Measurements from ENCODE around the gene PRTN3. TPM values are rescaled to one million over a fixed set of nuclear protein-coding genes. Genes with fewer than 3 reads are reported as not detected.

Gene PRTN3
- total RNA-seq, 1 donor: not detected

DNA sequence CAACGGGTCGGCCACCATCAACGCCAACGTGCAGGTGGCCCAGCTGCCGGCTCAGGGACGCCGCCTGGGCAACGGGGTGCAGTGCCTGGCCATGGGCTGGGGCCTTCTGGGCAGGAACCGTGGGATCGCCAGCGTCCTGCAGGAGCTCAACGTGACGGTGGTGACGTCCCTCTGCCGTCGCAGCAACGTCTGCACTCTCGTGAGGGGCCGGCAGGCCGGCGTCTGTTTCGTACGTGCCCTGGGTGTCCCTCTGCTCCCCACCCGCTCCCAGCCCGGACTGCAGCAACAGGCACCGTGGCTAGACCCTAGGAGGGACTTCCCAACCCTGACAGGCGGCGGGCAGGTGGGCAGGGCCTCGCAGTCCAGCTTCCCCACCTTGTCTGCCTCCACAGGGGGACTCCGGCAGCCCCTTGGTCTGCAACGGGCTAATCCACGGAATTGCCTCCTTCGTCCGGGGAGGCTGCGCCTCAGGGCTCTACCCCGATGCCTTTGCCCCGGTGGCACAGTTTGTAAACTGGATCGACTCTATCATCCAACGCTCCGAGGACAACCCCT is 14.8 kb downstream of the PRTN3 start:
- Histone ChIP-seq H2AFZ (ENCODE audit: low read length) (no peak overlapping the region), H3K4me1 (ENCODE audit: insufficient read depth, low read length) (peaks cover 3% of the 10 kb centered on the region), H3K79me2 (ENCODE audit: insufficient read depth, low read length) (no peaks in the 10 kb centered on the region), H3K4me2 (ENCODE audit: insufficient read depth, low read length) (no peak overlapping the region), H3K27me3 (ENCODE audit: insufficient read depth, low read length) (peaks cover 10% of the 10 kb centered on the region), H3K36me3 (ENCODE audit: insufficient read depth, low read length) (no peaks in the 10 kb centered on the region), H3K27ac (ENCODE audit: low read depth, low read length) (no peak overlapping the region), H4K20me1 (ENCODE audit: insufficient read depth, low read length) (no peaks in the 10 kb centered on the region), H3K4me3 (ENCODE audit: insufficient read depth, low read length) (no peak overlapping the region), H3K9me3 (ENCODE audit: low read depth, low read length) (no peaks in the 10 kb centered on the region)
- DNase-seq (ENCODE audit: insufficient read length, low spot score, missing footprints): no peak
- TF ChIP-seq, protein P1, sequence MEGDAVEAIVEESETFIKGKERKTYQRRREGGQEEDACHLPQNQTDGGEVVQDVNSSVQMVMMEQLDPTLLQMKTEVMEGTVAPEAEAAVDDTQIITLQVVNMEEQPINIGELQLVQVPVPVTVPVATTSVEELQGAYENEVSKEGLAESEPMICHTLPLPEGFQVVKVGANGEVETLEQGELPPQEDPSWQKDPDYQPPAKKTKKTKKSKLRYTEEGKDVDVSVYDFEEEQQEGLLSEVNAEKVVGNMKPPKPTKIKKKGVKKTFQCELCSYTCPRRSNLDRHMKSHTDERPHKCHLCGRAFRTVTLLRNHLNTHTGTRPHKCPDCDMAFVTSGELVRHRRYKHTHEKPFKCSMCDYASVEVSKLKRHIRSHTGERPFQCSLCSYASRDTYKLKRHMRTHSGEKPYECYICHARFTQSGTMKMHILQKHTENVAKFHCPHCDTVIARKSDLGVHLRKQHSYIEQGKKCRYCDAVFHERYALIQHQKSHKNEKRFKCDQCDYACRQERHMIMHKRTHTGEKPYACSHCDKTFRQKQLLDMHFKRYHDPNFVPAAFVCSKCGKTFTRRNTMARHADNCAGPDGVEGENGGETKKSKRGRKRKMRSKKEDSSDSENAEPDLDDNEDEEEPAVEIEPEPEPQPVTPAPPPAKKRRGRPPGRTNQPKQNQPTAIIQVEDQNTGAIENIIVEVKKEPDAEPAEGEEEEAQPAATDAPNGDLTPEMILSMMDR (IDR thresholded peaks at IDR 0.05; ENCODE audit: extremely low read depth, low read depth, low read length): no peak

DNA sequence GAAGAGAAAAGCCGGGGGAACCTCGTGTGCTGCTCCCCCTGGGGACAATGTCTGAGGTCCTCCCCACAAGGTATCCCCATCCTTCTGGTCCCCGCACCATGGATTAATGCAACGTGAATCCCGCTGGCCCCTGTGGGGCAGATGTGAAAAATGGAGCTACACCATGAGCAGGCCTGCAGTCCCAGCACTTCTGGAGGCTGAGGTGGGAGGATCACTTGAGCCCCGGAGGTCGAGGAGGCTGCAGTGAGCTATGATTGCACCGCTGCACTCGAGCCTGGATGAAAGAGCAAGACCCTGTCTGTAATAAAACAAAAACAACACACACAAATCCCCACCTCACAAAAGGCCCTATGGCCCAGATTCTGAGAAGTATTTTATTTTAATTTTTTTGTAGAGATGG is 17.5 kb downstream of the PRTN3 start:
- H3K36me3 ChIP-seq (ENCODE audit: insufficient read depth, low read length): no peaks in the 10 kb centered on the region
- no peaks in the 10 kb centered on the region for H4K20me1 ChIP-seq (ENCODE audit: insufficient read depth, low read length)
- H3K9me3 ChIP-seq (ENCODE audit: low read depth, low read length): no peaks in the 10 kb centered on the region
- H3K4me1 ChIP-seq (ENCODE audit: insufficient read depth, low read length): peaks cover 3% of the 10 kb centered on the region
- no peak for DNase-seq (ENCODE audit: insufficient read length, low spot score, missing footprints)
- no peak overlapping the region for H3K4me3 ChIP-seq (ENCODE audit: insufficient read depth, low read length)
- no peaks in the 10 kb centered on the region for H3K79me2 ChIP-seq (ENCODE audit: insufficient read depth, low read length)
- H2AFZ ChIP-seq (ENCODE audit: low read length): no peak overlapping the region
- H3K27me3 ChIP-seq (ENCODE audit: insufficient read depth, low read length): peaks cover 11% of the 10 kb centered on the region
- TF ChIP-seq, protein P1 (IDR thresholded peaks at IDR 0.05; ENCODE audit: extremely low read depth, low read depth, low read length): no peak
- no peak overlapping the region for H3K4me2 ChIP-seq (ENCODE audit: insufficient read depth, low read length)
- H3K27ac ChIP-seq (ENCODE audit: low read depth, low read length): no peak overlapping the region

DNA sequence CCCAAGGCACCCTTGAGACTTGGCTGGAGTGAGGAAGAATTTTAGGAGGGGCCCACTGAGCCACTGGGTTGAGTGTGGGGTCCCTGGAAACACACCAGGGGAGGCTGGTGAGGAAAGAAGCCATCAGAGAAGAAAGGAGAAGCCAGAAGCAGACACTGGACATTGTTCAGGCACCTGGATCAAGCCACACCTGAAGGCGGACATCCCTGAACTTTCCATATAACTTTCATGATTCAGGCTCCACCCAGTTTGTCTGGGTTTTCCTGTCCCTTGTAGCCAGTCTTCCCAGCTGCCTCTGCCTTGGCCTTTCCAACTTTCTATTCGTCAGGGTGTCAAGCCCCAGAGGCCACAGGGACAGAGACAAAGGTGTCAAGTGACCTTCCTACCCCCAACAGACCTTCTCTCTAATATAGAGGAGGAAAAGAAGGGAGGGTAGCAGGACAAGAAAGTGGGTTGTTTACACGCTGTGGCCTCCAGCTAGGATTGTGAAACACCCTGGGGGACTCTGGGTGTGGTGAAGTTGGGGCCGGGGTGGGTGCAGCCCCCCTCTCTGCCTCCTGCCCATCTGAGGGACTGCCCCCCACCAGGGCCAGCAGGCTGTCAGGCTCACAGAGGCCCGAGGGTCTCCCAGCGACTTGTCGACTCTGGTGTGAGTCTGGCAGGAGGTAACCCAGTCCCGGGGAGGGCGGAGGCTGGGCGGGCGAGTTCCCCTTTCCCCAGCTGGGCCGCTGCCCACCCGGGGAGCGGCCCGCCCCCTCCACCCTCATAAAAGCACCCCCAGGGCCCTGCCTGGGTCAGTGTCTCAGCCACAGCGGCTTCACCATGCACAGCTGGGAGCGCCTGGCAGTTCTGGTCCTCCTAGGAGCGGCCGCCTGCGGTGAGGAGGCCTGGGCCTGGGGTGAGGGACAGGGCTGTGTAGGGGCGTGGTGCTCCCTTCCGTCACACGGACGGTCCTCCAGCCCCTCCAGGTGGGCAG is 18.4 kb downstream of the PRTN3 start, which contains the start of gene CFD:
Gene CFD, plus strand, starts transcription at position 797 of the 976 bp plus-strand sequence. Its CDS starts 26 bp downstream, at position 823.
- no peaks in the 10 kb centered on the region for H3K79me2 ChIP-seq (ENCODE audit: insufficient read depth, low read length)
- peak within 1 kb of the TSS; percentile 53 for H3K4me3 ChIP-seq (ENCODE audit: insufficient read depth, low read length)
- no peaks in the 10 kb centered on the region for H4K20me1 ChIP-seq (ENCODE audit: insufficient read depth, low read length)
- peaks cover 11% of the 10 kb centered on the region for H3K27me3 ChIP-seq (ENCODE audit: insufficient read depth, low read length)
- no peak within 1 kb of the TSS for H2AFZ ChIP-seq (ENCODE audit: low read length)
- no peak within 1 kb of the TSS for H3K27ac ChIP-seq (ENCODE audit: low read depth, low read length)
- TF ChIP-seq, protein P1 (IDR thresholded peaks at IDR 0.05; ENCODE audit: extremely low read depth, low read depth, low read length): no peak
- H3K4me2 ChIP-seq (ENCODE audit: insufficient read depth, low read length): peak within 1 kb of the TSS; percentile 55
- H3K4me1 ChIP-seq (ENCODE audit: insufficient read depth, low read length): peaks cover 3% of the 10 kb centered on the region
- no peaks in the 10 kb centered on the region for H3K36me3 ChIP-seq (ENCODE audit: insufficient read depth, low read length)
- no peaks in the 10 kb centered on the region for H3K9me3 ChIP-seq (ENCODE audit: low read depth, low read length)
- peak; percentile 95 for DNase-seq (ENCODE audit: insufficient read length, low spot score, missing footprints)
